HG02981 (cell line): ENCODE measurements around the gene FICD.

Experiments
- ATAC-seq: cut with Tn5 transposase; IDR thresholded peaks from one replicate; pipeline ENCODE4 v1.9.1; 2021; ENCODE audit warnings: mild to moderate bottlenecking, moderate library complexity; ENCODE audit not compliant: unreplicated experiment

Gene FICD

DNA sequence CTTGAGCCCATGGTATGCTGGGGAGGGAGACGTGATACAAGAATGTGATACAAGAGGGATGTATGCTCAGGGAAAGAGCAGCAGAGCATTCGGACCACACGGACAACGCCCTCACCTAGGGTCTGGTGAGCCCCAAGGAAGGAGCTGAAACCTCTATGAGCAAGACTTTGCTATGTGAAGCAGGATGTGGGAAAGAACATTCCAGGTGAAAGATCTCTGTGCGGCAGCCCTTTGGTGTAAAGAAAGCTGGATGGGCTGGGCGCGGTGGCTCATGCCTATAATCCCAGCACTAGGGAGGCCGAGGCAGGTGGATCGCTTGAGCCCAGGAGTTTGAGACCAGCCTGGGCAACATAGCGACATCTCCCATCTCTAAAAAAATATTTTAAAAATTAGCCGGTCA lies 16.9 kb upstream of the FICD start:
- no peak for ATAC-seq

DNA sequence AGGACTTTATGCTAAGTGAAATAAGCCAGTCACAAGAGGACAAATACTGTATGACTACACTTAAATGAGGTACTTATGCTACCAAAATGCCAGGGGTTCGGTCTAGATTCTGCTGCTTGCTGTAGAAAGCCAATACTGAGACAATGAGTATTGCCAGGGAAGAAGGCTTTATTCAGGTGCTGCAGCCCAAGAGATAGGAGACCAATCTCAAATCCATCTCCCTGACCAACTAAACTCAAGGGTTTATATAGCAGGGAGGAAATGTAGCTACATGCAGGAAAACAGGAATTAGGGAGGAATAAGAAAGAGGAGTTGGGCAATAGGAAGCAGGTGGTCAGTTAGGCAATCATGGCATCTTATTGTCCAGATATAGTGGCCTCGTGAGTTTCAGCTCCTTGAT lies 12.2 kb upstream of the FICD start:
- ATAC-seq: no peak

DNA sequence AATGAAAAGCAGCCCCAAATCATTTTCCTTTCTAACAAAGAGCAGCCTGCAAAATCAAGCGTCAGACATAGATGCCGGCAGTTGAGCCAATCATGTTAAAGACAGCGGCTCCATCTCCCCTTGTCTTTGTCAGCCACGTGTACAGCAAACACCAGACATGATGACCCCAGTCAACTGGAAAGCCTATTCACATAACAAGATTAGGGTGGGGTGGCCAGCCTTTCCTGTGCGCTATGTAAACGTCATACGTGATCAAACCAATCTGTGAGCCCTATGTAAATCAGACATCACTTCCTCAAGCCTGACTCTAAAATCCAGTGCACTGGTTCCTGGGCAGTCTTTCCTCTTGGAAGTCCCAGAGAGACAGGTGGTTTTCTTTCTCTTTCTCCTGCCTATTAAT lies 9.9 kb upstream of the FICD start:
- ATAC-seq: no peak

DNA sequence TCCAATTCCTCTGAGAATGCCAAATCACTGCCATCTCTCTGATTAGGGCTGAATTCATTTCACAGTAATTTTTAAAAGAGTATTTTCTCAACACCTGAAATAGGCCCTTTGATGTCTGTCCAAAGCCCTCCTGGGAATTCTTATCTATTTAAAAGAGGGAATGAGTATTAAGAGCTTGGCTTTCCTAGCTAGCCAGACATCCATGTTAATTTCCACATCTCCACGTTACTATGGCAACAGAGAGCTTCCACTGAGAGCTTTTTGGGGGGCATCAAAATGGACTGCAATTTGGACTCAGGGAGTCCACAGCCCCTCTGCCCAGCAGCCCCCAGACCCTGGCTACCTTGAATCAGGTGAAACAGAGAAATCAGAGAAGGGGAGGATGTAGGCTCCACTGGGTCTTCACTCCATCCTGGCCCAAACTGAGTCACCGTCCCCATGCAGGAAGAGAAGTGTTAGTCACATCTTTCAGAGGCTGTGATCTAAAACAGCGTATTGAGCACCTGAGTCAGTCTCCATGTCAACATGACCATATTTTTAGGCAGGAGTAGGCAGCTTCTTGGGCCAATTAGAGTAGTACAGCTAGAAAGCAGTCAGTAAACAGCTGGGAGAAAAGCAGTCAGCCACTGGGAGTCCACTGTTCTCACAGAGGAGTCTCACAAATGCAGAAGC lies 7.0 kb upstream of the FICD start:
- no peak for ATAC-seq

DNA sequence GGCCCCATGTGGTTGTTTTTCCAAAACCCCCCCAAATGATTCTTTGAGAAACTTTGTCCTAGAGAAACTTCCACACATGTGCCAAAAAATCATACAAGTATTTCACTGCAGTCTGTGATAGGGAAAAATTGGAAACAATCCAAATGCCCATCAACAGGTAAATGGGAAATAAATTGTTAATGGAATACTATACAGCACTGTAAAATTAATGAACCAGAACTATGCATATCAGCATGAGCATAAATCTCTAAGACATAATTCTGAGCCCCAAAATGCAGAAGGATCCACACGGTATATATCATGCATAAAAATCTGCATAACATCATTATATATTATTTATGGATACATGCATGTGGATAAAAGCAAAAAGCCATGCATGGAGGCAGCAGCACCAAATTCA lies 5.3 kb upstream of the FICD start:
- ATAC-seq: no peak

DNA sequence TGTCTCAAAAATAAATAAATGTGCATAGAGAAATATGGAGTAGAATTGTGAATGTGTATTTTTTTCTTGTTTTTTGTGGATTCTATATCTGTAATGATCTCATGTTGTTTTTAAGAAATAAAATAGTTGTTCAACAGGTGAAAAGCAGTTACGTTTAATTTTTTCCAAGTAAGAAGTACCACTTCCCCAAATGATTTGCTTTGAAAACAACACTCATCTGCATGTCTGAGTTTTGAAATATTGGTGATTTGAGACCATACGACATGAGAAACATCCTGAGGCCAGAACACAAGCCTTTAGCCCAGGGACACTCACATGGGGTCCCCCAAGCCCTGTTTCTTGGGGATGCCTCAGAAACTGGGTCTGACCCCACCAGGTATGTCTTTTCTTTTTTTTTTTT lies 4.2 kb upstream of the FICD start:
- ATAC-seq: no peak

- ATAC-seq: no peak
These were observed 3.2 kb upstream of the FICD start for GRCh38 chr12:108511633-108512540.

- no peak for ATAC-seq
These were observed 557 bp upstream of the FICD start for GRCh38 chr12:108514468-108514972.

- ATAC-seq: no peak
These were observed 839 bp downstream of the FICD start for GRCh38 chr12:108515916-108516315.

DNA sequence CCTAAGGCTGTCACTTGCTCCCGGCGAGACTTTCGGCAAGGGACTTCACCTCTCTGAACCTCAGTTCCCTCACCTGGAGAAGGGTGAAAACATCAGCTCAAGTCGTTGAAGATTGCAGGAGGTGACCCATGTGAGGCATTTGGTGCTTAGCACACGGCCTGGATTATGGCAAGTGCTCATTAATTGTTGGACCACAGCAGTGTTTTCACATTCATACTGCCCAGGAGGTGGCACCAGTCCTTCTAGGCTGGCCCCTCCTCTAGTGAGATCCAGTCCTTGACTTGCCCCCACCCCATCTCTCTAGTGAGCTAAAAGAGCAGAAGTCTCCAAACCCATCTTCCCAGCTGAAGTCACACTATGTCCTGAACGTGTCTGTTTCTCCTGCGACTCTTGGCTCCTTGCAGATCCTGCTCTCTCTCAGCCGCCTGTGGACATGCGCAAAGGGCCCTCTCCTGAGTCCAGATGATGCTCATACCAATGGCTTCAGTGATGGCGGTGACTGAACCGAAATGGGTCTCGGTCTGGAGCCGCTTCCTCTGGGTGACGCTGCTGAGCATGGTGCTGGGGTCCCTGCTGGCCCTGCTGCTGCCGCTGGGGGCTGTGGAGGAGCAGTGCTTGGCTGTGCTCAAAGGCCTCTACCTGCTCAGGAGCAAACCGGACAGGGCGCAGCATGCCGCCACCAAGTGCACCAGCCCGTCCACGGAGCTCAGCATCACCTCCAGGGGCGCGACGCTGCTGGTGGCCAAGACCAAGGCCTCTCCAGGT lies 1.6 kb downstream of the FICD start:
- no peak for ATAC-seq

- no peak for ATAC-seq
These were observed 2.4 kb downstream of the FICD start for GRCh38 chr12:108517288-108518100.

- no peak for ATAC-seq
These were observed 3.1 kb downstream of the FICD start for GRCh38 chr12:108518101-108518715.

GRCh38 chr12:108518716-108519496 lies 3.8 kb downstream of the FICD start:
- no peak for ATAC-seq

DNA sequence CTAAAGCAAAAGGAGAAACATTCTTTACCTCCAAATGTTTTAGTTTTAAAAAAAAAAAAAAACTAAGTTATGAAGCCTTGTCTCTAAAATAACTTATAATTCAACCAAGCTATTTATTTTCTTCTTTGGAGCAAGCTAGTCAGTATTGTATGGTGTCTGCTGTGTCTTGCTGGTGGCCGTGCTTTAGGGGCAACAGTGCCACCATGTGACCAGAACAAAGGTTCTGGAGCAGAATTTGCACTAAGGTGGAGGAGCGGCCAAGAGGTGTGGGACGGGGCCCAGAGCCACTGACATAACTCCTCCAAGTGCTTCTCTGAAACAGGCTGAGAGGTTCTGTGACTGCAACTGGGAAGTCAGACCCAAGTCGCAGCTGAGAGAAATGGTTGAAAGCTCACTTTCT lies 4.5 kb downstream of the FICD start:
- ATAC-seq: no peak

DNA sequence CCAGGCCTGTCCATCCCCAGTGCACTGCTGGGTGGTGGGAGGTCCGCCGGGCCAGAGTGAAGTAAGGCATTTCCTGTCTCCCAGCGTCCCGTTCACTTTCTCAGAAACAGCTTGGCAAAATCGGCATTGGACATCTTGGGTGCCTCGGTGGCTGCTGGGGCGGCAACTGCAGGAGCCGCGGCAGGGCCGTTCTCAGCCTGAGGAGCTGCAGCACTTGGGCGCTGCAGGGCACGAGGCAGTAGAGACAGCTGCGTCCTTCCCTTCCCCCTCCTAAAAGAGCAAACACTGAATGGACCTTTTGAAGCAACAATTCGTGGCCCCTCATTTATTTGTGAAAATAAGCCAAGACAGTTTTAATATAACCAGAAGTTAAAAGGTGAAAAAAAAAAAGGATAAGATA lies 8.3 kb downstream of the FICD start:
- no peak for ATAC-seq

DNA sequence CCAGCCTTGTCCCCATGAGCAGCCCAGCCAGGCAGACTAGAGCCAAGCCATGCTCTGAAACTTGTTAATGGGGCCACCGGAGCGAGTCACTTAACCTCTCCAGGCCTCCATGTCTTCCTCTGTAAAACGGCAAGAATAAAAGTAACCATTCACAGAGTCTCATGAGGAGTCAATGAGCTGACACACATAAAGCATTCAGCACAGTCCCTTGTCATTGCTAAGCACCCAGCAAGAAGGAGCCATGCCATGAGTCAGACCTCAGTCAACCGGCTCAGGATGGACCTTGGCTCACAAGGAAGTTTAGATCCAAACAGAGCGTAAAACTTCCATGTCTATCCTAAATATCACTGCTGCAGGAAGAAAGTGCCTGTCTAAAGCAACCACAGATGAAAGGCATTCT lies 10.6 kb downstream of the FICD start:
- ATAC-seq: no peak

DNA sequence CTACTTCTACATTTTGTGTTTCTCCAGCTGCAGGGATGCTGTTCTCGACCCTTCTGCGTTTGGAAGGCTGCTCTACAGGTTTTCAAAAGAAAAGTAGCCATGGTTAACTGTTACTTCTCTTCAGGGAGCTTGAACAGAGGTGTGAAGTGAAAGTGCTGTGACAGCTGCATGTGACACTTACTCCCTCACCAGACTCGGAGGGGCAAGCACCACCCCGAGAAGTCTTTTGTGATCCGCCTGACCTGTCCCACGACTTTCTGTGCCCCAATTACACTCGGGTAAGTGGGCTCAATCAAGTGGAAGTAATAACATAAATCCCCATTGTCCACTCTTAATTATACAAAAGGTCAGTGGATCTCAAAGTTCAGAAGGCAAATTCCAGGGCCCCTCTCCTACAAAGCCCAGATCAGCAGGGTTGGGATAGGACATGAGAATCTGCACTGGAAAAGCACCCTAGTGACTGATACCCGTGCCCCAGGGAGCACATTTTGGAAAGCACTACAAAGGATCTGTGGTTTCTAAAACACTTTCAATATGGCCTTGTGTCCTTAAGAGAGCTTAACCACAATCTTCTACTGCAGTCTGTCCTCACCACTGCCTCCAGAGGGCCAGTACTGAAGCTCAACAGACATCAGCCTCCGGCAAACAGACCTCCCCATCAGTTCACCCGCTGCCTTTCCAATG lies 11.5 kb downstream of the FICD start:
- no peak for ATAC-seq

GRCh38 chr12:108527166-108527496 lies 12.1 kb downstream of the FICD start:
- no peak for ATAC-seq

DNA sequence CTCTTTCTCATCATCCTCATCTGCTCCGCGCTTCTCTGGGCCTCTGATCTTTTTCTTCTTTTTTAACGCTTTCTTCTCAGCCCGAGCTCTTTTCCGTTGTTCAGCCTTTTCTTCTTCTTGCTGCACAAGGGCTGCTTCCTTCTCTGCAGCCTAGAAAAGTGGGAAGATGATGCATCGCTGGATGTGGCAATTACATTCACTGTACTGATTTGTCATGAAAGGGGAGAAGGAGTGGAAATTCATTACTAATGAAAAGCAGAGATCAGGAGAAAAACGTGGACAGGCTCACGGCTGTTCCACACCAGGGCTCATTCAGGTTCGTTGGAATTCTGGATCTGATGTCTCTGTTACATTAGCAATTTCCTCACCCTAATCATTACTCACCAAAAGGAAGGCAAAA lies 15.1 kb downstream of the FICD start:
- ATAC-seq: no peak
